Uterus (tissue), 2 donors: ENCODE measurements around the gene F2RL3.

Source experiments
- POLR2A ChIP-seq, 2 donors: fragments of 450-650 bp; IDR thresholded peaks; one replicate each; pipeline ENCODE4 v1.6.1; 2016; ENCODE audit warnings: antibody characterized with exemption in 2 of 2, mild to moderate bottlenecking in 1 of 2, moderate library complexity in 1 of 2
- TF ChIP-seq, protein P1 (sequence below), 4 experiments: fragments of 200-600 bp in 2 of 4; fragments of 450-650 bp in 2 of 4; sonication (generic) in 2 of 4; IDR thresholded peaks; one replicate each; pipeline ENCODE4 v1.5.1; 2016 to 2019; ENCODE audit warnings: antibody characterized with exemption in 4 of 4, mild to moderate bottlenecking in 2 of 4, moderate library complexity in 1 of 4

DNA sequence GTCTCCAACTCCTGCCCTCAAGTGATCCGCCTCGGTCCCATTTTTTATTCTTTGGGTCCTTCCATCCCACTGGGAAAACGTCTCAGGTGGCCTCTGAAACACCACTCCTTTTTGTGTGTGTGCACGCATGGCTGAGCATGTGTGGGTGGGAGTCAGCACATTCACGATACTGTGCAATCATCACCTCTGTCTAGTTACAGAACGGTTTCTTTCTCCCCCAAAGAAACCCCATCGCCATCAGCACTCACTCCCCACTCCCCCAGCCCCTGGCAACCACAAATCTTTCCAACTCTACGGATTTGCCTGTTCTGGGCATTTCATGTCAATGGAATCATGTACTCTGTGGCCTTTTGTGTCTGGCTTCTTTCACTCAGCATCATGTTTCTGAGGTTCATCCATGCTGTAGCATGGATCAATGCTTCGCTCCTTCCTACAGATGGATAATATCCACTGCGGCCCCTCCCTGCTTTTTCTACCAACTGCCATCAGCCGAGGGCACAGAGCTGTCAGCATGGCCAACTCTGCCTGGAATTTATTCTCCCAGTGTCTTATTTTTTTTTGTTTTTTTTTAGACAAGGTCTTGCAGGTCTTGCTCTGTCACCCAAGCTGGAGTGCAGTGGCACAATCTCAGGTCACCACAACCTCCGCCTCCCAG lies 9.7 kb downstream of the F2RL3 start:
- TF ChIP-seq, protein P1, sequence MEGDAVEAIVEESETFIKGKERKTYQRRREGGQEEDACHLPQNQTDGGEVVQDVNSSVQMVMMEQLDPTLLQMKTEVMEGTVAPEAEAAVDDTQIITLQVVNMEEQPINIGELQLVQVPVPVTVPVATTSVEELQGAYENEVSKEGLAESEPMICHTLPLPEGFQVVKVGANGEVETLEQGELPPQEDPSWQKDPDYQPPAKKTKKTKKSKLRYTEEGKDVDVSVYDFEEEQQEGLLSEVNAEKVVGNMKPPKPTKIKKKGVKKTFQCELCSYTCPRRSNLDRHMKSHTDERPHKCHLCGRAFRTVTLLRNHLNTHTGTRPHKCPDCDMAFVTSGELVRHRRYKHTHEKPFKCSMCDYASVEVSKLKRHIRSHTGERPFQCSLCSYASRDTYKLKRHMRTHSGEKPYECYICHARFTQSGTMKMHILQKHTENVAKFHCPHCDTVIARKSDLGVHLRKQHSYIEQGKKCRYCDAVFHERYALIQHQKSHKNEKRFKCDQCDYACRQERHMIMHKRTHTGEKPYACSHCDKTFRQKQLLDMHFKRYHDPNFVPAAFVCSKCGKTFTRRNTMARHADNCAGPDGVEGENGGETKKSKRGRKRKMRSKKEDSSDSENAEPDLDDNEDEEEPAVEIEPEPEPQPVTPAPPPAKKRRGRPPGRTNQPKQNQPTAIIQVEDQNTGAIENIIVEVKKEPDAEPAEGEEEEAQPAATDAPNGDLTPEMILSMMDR (IDR thresholded peaks at IDR 0.05) = no peak
- TF ChIP-seq POLR2A (IDR thresholded peaks at IDR 0.05) = no peak
